ENCODE results near the gene RAB3GAP2.
"Not testable (repeated sequence)": the region's sequence is repeated elsewhere in the genome, so short reads cannot be mapped to it uniquely, and the experiment has no call there.

Gene RAB3GAP2

DNA sequence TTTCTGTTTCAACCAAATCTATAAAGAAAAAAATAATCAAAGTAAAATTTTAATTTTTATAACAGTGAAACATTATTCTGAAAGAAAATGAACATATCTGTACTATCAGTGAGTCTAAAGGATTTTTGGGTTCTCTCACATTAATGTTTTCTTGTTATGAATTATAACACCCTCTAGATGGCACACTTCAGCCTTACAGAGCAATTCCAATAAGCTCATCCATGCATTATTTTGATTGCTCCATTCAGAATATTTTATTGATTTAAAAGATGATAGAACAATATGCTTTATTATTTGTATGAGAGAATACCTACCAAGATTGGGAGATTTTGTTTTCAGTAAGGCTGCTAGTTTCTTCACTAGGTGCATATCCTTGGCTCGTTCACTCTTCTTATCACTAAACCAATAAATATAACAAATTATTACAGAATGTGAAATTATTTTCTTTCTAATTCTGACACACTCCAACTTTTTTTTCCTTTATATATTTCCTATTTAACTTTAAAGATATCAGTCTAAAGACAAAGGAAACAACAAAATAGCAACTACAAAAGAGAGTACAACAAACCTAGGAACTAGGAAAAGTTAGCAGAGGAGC lies 82.4 kb downstream of the RAB3GAP2 start:
- DNase-seq = no peak

DNA sequence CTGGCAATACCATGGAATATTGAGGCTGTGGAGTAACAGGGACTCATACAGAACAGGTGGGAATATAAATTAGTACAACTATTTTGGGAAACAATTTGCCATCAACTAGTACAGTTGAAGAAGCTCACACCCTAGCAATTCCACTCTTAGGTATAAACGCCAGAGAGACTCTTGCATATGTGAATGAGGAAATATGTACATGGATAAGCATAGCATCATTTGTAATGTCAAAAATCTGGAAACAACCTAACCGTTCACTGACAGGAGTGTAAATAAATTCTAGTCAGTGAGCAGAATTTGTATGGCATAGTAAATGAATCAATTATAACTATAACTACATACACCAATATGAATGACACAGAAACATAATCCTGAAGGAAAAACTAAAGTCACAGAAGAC lies 83.7 kb downstream of the RAB3GAP2 start:
- DNase-seq = no peak

DNA sequence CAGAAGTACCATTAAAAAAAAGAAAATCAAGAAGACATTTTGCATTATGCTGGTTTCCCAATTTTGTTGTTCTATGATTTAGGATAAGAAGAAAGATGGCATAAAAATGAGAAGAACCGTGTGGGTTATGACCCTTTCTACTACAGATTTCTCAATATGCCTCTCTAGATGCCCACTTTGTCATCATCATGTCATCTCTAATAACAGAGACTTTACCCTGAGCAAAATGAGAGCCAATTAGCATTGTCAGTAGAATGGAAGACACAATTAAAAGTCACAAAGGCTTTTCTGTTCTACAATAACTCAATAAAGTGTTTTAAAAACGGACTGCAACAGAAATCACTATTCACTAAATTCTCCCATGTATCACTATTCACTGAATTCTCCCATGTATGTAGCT lies 85.5 kb downstream of the RAB3GAP2 start:
- DNase-seq = no peak

DNA sequence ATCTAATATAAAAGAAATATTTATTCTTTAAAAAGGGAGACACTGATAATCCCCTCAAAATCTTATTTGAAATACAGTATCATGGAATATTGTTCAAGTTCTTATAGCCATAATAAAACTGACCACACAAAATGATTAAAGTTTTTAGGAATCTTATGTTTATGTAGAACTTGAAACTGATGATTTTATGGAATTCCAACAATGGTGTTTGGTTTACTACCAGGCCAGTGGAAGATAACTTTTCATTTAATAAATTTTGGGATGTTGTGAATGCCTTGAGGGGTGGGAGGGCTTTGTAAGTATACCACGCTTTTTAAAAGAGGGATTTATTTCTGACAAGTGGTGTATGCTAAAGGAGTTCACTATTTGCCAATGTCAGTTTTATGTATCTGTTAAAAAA lies 87.7 kb downstream of the RAB3GAP2 start:
- no peak for DNase-seq

DNA sequence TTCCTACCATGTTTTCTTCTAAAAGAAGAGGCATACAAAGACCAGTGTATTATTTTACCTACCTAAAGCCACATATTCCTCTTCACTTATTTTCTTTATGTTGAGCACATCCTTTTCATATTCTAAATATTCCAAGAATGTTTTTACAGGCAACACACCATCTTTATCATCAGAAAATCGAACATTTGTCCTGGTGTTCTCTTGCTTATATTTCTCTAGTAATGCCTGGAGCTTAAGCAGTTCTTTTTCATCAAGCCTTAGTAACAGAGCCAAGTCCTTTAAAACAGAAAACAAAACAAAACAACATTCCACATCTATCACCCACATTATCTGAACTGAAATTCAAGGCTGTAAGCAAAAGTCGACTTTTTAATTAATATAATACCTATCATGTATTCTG lies 89.6 kb downstream of the RAB3GAP2 start:
- no peak for DNase-seq

DNA sequence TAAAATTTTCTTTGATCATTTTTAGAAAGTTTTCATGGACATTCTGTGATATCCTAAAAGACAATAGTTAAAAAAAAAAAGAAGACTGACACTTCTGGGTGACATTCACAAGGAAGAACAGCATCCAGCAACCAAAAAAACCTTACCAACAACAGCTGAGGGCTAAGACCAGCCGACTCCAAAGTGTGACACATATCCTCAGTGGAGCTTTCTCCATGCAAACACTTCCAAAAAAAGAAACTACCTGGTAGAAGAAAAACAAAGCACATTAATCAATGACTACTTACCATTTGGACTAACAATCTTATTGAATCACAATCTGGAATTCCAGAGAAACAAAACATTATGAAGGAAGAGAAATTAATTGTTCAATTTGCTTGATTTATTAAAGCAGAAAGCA lies 90.1 kb downstream of the RAB3GAP2 start:
- no peak for DNase-seq

DNA sequence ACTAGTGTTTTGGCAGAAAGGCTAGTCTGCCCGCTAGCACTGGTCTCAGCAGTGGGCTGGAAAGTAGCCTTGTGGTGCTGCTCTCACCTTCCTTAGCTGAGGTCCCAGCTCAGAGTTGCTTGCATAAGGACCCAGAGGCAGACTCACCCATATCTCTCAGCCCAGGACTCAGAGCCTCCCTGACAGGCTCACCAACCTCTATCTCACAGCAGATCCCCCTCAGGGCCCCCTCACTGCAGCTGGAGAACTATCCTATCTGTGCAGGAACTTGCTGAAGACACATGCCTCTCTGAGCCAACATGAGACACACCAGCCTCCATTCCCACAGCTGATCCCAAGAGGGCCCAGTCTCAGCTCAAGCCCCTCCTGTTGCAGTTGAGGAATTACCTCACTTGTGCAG lies 95.7 kb downstream of the RAB3GAP2 start:
- no peak for DNase-seq

DNA sequence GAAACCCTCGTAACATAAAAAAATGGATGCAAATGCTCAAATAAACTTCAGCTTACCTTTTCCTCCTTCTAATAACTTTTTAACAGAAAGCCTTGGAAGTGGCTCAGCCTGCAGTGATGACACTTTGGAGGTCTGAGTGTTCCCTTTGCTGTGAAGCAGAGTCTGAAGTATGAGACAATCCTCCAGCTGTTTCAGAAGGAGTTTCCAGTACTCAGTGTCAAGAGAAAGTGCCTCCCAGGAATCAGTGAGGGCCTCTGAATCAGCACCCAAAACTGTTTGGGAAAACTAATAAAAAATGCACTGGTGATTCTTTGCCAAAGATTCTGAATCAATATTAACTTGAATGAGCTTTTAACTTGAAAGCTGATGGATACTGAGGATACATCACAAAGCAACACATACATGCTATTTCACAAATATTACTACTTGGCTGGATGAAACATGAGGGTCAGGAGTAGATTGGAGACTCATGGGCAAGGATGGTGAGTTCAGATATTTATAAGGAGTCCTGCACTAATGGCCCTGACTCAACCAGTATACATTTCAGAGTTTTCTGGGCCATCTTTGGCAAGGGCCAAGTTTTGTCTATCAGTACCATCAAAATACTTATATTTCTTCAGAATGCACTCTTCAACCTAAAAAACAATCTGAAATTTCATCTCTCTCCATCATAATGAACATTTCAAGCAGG lies 101.3 kb downstream of the RAB3GAP2 start:
- DNase-seq = no peak

DNA sequence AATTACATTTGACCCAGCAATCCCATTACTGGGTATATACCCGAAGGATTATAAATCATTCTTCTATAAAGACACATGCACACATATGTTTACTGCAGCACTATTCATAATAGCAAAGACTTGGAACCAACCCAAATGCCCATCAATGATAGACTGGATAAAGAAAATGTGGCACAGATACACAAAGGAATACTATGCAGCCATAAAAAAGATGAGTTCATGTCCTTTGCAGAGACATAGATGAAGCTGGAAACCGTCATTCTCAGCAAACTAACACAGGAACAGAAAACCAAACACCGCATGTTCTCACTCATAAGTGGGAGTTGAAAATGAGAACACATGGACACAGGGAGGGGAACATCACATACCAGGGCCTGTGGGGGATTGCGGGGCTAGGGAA lies 102.4 kb downstream of the RAB3GAP2 start:
- not testable (repeated sequence) for DNase-seq

DNA sequence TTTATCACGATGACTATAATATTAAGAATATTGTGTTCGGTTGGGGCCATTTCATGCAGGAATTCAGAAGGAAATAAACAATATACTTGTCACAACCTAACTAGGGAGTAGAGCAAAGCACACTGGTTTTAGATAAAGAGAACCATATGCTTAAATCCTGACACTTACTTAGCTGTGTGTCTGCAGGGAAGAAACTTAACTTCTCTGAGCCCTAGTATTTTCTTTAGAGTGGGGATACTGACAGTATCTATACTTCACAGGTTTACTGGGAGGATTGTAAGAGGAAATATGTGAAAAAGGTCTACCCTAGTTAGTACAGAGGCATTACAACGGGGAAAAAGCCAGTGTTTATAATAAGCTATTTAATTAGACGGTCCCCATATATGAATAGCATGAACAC lies 105.4 kb downstream of the RAB3GAP2 start:
- no peak for DNase-seq

DNA sequence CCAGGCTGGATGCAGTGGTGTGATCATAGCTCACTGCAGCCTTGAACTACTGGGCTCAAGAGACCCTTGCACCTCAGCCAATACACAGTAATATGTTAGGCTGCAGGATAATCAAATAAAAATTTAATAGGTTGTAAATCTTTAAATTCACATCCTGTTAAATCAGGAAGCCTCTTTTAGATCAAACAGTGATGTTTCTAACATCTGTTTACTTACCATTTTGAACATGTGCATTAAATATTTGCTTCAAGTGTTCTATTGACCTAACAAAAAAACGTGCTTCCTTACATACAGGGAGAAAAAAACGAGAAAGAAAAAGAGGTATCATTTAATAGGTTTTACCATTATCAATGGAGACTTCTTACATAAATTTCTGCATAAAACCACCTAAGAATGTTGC lies 107.7 kb downstream of the RAB3GAP2 start:
- DNase-seq = no peak

DNA sequence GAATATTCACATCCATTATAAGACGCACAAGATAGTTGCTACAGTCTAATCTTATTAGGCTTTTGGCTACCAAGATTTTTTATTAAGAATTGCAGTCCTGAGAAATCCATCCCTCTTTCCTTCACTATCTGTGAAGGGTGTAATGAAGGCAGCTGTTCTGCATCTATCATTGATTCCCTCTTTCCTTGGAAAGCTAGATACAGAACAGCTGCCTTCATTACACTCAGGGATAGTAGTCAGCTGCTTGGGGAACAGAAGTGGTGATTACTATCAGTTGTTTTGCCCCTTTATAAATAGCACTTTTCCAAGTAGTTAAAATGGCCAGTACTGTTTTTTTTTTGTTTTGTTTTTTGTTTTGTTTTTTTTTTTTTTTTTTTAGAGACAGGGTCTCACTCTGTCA lies 108.1 kb downstream of the RAB3GAP2 start:
- DNase-seq = no peak

DNA sequence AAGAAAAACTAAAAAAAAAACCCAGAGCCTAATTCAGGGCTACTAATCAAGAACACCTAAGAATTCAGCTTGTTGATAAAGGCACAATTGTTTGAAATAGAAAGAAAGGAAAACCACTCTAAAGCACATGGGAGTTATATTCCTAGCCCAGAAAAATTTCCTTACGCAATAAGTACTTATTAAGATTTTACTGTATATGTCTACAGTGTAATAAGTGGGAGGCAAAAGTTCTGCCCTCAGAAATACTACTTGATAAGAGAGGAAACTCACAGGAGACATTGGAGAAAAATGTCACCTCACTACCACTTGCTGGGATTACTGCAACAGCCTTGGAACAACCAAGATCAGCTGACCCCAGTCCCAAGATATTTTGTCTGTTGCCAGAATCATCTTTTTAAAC lies 112.2 kb downstream of the RAB3GAP2 start:
- DNase-seq = no peak

DNA sequence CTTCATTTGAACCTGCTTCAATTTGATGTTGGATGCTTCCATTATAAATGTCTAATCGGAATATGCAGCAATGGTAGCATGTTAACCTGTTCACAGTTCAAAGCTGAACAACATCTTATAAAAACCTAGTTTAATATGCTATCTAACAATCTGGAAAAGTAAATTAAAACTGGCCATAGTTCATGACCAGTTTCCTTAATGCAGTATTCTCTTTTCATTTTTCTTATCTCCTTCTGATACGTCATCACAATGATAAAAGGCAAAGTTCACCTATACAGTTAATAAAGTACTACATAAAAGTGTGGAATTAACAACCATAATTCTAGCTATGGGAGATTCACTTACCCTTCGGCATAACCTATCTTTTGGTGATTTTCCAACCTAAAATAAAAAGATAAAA lies 113.2 kb downstream of the RAB3GAP2 start:
- DNase-seq = no peak

DNA sequence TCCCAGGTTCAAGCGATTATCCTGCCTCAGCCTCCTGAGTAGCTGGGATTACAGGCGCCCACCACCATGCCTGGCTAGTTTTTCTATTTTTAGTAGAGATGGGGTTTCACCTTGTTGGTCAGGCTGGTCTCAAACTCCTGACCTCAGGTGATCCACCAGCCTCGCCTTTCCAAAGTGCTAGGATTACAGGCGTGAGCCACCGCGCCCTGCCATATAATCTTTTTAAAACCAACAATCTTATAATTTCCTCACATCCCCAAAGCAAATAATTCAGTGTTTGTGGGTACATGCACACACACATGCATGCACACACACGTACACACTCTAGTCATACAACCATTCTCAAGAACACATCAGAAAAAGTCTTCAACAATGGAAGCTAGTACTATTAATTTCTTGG lies 113.7 kb downstream of the RAB3GAP2 start:
- DNase-seq = not testable (repeated sequence)

DNA sequence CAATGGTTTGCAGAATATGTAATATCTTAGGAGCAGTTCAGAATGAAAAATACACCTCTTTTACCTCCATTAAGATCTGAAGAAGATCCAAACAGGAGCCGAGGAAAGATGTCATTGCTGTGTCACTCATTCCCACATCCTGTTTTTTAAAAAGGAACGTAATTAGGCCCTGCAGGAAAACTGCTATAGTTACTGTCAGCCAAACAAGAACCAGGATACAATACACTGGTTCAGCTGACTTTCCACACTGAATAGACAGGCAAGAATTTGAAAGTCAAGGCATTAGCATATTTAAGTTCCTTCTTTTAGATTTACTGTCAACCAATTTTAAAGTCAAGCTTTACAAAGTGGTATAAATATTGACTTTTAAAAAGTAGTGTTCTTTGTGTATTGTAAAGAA lies 114.5 kb downstream of the RAB3GAP2 start:
- DNase-seq = no peak

DNA sequence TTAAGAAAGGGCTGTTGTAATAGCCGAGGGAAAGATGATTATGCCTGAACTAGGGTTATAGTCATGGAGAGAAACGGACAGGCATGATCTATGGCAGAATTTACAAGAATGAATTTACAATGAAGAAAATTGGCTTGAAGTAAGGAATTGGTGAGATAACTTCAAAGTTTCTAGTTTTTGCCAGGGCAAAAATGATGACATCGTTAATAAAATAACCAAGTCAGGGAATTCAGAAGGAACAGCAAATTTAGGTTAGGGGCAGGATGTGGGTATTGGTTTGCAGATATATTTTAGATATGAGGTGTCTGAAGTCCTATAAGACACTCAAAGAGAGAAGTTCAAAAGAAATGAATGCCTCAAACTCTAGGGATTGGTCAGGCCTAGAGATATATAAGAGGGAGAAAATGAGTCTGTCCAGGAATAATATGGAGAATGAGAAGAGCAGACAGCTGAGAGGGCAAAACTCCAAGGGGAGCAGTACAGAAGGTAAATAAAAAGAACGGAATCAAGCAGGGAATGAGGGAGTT lies 115.6 kb downstream of the RAB3GAP2 start:
- DNase-seq = no peak

DNA sequence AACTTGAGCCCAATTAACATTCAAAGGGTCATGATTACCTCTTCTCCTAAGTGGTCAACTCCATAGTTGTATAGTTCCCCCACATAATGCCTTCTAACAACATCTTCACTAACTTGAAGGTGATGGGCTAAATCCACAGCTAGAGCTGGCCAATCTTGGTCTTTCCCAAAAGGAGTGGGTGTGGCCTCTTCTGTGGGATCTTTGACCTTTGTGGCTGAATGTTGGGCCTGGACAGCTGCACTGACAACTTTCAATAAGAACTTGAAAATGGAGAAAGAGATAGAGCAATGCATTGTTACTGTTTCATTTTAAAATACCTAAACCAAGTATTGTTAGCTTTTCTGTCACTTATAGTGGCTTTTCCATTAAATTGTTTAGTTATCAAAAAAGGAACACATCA lies 119.1 kb downstream of the RAB3GAP2 start:
- no peak for DNase-seq

DNA sequence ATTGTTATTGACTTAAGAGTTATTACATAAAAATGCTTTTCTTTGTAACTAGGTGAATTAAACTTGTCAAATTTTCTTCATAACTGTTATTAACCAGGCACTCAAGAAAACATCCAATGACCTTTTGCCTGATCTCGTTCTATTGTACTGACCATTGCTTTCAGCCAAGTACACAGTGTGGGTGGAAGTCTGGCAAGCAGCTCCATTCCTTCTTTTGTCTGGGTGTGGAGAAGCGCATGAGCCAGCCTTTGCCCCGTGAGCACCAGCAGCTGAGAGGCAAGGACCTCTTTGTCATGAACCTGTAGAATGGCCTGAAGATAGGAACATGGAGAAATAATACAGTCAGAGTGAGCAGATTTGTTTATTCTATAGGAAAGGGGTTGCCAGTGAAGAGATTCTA lies 120.8 kb downstream of the RAB3GAP2 start:
- DNase-seq = no peak

DNA sequence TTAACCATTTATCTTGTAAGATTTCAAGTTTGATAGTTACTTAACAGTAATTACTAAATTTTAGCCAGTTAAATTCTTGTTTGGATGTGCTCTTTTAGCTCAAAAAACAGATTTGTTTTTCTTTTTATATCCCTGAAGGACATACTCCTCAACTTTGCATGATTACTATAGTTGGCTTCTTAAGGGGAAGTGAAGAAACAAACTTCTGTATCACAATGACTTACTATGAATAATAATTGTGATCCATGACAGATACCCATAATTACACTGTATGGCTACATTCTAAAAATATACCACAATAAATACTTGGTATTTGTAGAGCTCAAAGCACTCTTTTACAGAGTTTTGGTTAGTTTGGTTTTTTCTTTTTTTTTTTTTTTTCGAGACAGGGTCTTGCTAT lies 122.5 kb downstream of the RAB3GAP2 start:
- DNase-seq = no peak

DNA sequence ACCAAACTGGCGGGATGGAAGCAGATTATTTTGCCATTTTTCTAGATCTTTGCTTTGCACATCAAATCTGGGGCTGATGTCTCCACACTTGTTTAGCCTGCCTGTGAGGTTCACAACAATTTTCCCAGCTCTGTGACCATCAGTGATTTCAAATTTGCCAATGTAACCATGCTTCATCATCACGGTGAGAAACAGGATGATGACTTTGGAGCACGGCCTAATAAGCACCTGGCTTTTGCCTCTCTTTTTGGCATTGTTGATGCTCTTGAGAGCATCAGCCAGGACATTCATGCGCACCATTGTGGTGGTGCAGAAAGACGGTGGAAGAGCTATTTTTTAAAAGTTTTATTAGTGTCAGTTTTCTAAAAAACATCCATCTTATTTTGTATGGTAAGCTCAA lies 128.2 kb downstream of the RAB3GAP2 start:
- DNase-seq = no peak

DNA sequence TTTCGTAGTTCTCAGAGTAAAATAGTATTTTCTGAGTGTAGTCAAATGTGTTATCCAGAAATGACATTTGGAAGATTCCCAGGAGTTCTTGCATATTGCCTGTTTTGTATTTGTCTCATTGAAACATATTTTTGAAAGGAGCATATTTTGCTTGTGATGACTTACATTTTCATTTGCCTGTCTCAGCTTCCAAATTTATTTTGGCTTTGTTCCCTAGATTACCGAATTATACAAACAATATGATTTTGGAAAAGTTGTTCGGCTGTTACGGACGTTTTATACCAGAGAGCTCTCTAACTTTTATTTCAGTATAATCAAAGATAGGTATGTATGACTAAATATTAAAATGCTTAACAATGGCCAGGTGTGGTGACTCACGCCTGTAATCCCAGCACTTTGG lies 132.3 kb downstream of the RAB3GAP2 start:
- DNase-seq = no peak

DNA sequence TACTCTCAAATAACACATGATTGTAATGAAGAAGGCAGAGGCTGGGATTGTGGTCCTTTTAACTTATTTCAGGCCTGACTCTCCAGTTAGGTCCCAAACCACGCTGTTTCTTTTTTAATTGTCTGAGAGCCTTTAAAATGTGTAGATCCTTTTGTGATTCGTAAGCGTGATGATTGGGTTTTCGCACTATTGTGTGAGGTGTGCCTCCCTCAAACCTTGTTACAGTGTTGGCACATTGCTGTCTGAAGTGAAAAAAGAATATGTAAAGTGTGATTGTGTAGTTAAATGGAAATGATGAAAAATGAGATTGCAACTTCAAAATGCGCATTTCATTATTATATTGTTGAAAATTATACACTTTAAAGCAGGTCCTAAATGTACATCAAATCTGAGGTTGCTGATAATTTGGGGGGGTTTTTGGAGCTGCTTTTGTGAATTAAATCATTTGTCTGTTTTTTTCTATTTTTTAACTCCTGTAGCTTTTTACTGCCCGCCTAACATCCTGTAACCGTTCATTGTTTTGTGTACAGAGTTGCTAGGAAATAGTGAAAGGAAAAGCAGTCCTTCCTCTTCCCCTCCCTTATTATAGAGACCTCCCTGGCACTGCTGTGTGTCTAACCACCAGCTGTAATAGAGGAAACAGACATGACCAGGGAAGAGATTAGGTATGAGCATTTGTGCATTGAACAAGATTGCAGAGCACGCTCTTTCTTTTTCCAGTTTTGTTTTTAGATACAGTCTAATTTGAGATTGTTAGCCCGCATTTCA lies 135.1 kb downstream of the RAB3GAP2 start:
- DNase-seq = no peak

DNA sequence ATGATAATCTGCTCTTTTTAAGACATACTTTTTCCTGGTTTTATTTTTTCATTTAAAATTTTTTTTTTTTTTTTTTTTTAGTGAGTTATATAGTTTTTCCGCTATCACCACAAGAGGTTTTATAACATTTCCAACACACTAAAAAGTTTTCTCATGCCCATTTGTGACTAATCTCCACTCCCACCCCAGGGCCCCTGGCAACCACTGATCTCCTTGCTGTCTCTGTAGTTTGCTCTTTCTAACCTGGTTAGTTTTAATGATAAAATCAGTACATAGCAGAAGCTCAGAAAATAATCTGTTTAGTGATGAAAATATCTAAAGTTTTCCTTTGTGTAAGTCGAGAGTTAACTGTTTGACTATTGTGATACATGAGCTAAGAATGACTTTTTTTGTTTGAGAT lies 136.5 kb downstream of the RAB3GAP2 start:
- DNase-seq = no peak
